ENCODE measurements around the gene PYGB. TPM values are rescaled to one million over a fixed set of nuclear protein-coding genes. Genes with fewer than 3 reads are reported as not detected.

PYGB gene
- total RNA-seq, 1 experiment from 2014 or later: 216 TPM

- Histone ChIP-seq H3F3A (ENCODE audit: low read length, unreplicated experiment) (no peaks in the 10 kb centered on the region), H3K79me2 (ENCODE audit: low read length) (0 out of 2 replicates have a peak, but pooled peaks cover 6% of the 10 kb centered on the region), H3K27me3 (ENCODE audit: low read length) (no peaks in the 10 kb centered on the region), H4K20me1 (ENCODE audit: low read length) (no peaks in the 10 kb centered on the region), H3K9me2 (replicated peaks; ENCODE audit: low read length) (no peaks in the 10 kb centered on the region), H3K9me3 (ENCODE audit: low read length) (no peaks in the 10 kb centered on the region), H3K27ac (ENCODE audit: low read length) (no peak overlapping the region), H3K9ac (ENCODE audit: low read length) (no peak overlapping the region), H3K4me3 (ENCODE audit: low read length) (no peak overlapping the region), H2AFZ (ENCODE audit: low read length) (no peak overlapping the region), H3K36me3 (ENCODE audit: low read depth, low read length) (peaks cover 48% of the 10 kb centered on the region), H3K4me1 (ENCODE audit: insufficient read depth, low read length) (peaks cover 21% of the 10 kb centered on the region), H3K4me2 (ENCODE audit: low read length) (no peak overlapping the region)
- CTCF ChIA-PET: no interaction called here
- POLR2A ChIA-PET (ENCODE audit: unreplicated experiment): no interaction called here
- TF ChIP-seq EZH2phosphoT487 (IDR thresholded peaks at IDR 0.05; ENCODE audit: borderline replicate concordance, low read length) (no peak), EZH2 (IDR thresholded peaks at IDR 0.05; ENCODE audit: low read length, unreplicated experiment) (no peak), CTCF (conservative IDR thresholded peaks at IDR 0.05; ENCODE audit: low read depth, low read length) (no peak)
- intact Hi-C loops (cut with micrococcal nuclease): no loop called here
- BruUV-seq (replicated peaks): no TSS peak
- DNase-seq (no peak), ATAC-seq (no peak)
Measured at GRCh38 chr20:25219365-25219764, 28.5 kb upstream of the PYGB start.

- Histone ChIP-seq H3K27ac (ENCODE audit: low read length) (no peak overlapping the region), H4K20me1 (ENCODE audit: low read length) (no peaks in the 10 kb centered on the region), H3K4me2 (ENCODE audit: low read length) (no peak overlapping the region), H2AFZ (ENCODE audit: low read length) (no peak overlapping the region), H3F3A (ENCODE audit: low read length, unreplicated experiment) (no peaks in the 10 kb centered on the region), H3K9ac (ENCODE audit: low read length) (no peak overlapping the region), H3K79me2 (ENCODE audit: low read length) (0 out of 2 replicates have a peak, but pooled peaks cover 7% of the 10 kb centered on the region), H3K27me3 (ENCODE audit: low read length) (no peaks in the 10 kb centered on the region), H3K9me3 (ENCODE audit: low read length) (no peaks in the 10 kb centered on the region), H3K36me3 (ENCODE audit: low read depth, low read length) (peaks cover 43% of the 10 kb centered on the region), H3K4me3 (ENCODE audit: low read length) (no peak overlapping the region), H3K9me2 (replicated peaks; ENCODE audit: low read length) (no peaks in the 10 kb centered on the region), H3K4me1 (ENCODE audit: insufficient read depth, low read length) (peaks cover 21% of the 10 kb centered on the region)
- BruUV-seq (replicated peaks): no TSS peak
- DNase-seq (no peak), ATAC-seq (no peak)
- CTCF ChIA-PET: no interaction called here
- intact Hi-C loops (cut with micrococcal nuclease): no loop called here
- POLR2A ChIA-PET (ENCODE audit: unreplicated experiment): no interaction called here
- TF ChIP-seq CTCF (conservative IDR thresholded peaks at IDR 0.05; ENCODE audit: low read depth, low read length) (peak; percentile 56), EZH2phosphoT487 (IDR thresholded peaks at IDR 0.05; ENCODE audit: borderline replicate concordance, low read length) (no peak)
Measured at GRCh38 chr20:25220021-25220730, 27.7 kb upstream of the PYGB start.

Data from PC-3 (cell line).